Measurements from ENCODE around the gene CTNNA1. TPM values are rescaled to one million over a fixed set of nuclear protein-coding genes. Genes with fewer than 3 reads are reported as not detected.

Gene CTNNA1
- total RNA-seq, 1 donor from 2014 or later, result 282 TPM

- H3K36me3 Mint-ChIP-seq (ENCODE audit: low read depth), result peaks cover 2% of the 10 kb centered on the region
- H3K27me3 Mint-ChIP-seq (ENCODE audit: low read depth), result peaks cover 12% of the 10 kb centered on the region
- no peaks in the 10 kb centered on the region for H3K9me3 Mint-ChIP-seq
- no peak for TF ChIP-seq CTCF (conservative IDR thresholded peaks at IDR 0.05)
- peaks cover 52% of the 10 kb centered on the region for H3K4me1 Mint-ChIP-seq
- H3K4me3 Mint-ChIP-seq, result peak overlapping the region; percentile 31
- H3K27ac Mint-ChIP-seq (ENCODE audit: unreplicated experiment), result peak overlapping the region; percentile 59
- no peak for DNase-seq (ENCODE audit: low read depth, low spot score)
These were observed 195.4 kb downstream of the CTNNA1 start for GRCh38 chr5:138948471-138949222.

GRCh38 chr5:138949223-138949574 is 196.0 kb downstream of the CTNNA1 start:
- peak overlapping the region; percentile 31 for H3K4me3 Mint-ChIP-seq
- H3K27ac Mint-ChIP-seq (ENCODE audit: unreplicated experiment), result peak overlapping the region; percentile 59
- H3K4me1 Mint-ChIP-seq, result peaks cover 52% of the 10 kb centered on the region
- TF ChIP-seq CTCF (conservative IDR thresholded peaks at IDR 0.05), result no peak
- no peaks in the 10 kb centered on the region for H3K9me3 Mint-ChIP-seq
- H3K36me3 Mint-ChIP-seq (ENCODE audit: low read depth), result peaks cover 2% of the 10 kb centered on the region
- DNase-seq (ENCODE audit: low read depth, low spot score), result no peak
- H3K27me3 Mint-ChIP-seq (ENCODE audit: low read depth), result peaks cover 12% of the 10 kb centered on the region

- Mint-ChIP-seq H3K4me1 (peaks cover 58% of the 10 kb centered on the region), H3K27ac (ENCODE audit: unreplicated experiment) (no peak overlapping the region), H3K9me3 (no peaks in the 10 kb centered on the region), H3K4me3 (peak overlapping the region; percentile 4), H3K27me3 (ENCODE audit: low read depth) (peaks cover 12% of the 10 kb centered on the region), H3K36me3 (ENCODE audit: low read depth) (peaks cover 2% of the 10 kb centered on the region)
- no peak for TF ChIP-seq CTCF (conservative IDR thresholded peaks at IDR 0.05)
- no peak for DNase-seq (ENCODE audit: low read depth, low spot score)
These were observed 196.8 kb downstream of the CTNNA1 start for GRCh38 chr5:138949988-138950387.

GRCh38 chr5:138950421-138951031 is 197.3 kb downstream of the CTNNA1 start:
- Mint-ChIP-seq H3K27ac (ENCODE audit: unreplicated experiment) (no peak overlapping the region), H3K36me3 (ENCODE audit: low read depth) (peaks cover 2% of the 10 kb centered on the region), H3K4me1 (peaks cover 58% of the 10 kb centered on the region)

More at GRCh38 chr5:138950421-138951031, 197.3 kb downstream of the CTNNA1 start:
- H3K4me3 Mint-ChIP-seq, result peak overlapping the region; percentile 5
- TF ChIP-seq CTCF (conservative IDR thresholded peaks at IDR 0.05), result no peak
- H3K9me3 Mint-ChIP-seq, result no peaks in the 10 kb centered on the region
- peaks cover 13% of the 10 kb centered on the region for H3K27me3 Mint-ChIP-seq (ENCODE audit: low read depth)
- DNase-seq (ENCODE audit: low read depth, low spot score), result no peak
